ENCODE data around the gene PRDX2. TPM values are rescaled to one million over a fixed set of nuclear protein-coding genes. Genes with fewer than 3 reads are reported as not detected.

The PRDX2 gene
- total and polyA plus RNA-seq, 2 experiments from 2014 or later, result 346 to 465 TPM

- H3K4me3 ChIP-seq, result peak overlapping the region; percentile 83
- no peak for ATAC-seq
- H3K27ac Mint-ChIP-seq, result no peak overlapping the region; the same call in 1 of the 2 replicates
These were observed 22.8 kb downstream of the PRDX2 start for GRCh38 chr19:12778905-12779161.

More at GRCh38 chr19:12778905-12779161, 22.8 kb downstream of the PRDX2 start:
- H4K20me1 ChIP-seq (replicated peaks; ENCODE audit: insufficient read depth), result no peaks in the 10 kb centered on the region; the same call in 1 of the 2 replicates
- peaks cover 8% of the 10 kb centered on the region for H3K36me3 Mint-ChIP-seq (ENCODE audit: low read depth)
- peak overlapping the region; percentile 84 for H3K4me3 Mint-ChIP-seq
- H3K9me3 Mint-ChIP-seq, result no peaks in the 10 kb centered on the region; the same call in 2 of the 3 replicates
- peaks cover 28% of the 10 kb centered on the region for H3K4me1 Mint-ChIP-seq
- peak overlapping the region; percentile 98 for H3K4me2 ChIP-seq
- peaks cover 24% of the 10 kb centered on the region for H3K4me1 ChIP-seq (ENCODE audit: insufficient read depth)
- peaks cover 5% of the 10 kb centered on the region; the same call in 1 of the 2 replicates for H3K79me2 ChIP-seq (replicated peaks; ENCODE audit: insufficient read depth)
- no peaks in the 10 kb centered on the region for H3K27me3 ChIP-seq (ENCODE audit: insufficient read depth)
- TF ChIP-seq POLR2AphosphoS5 (IDR thresholded peaks at IDR 0.05; ENCODE audit: low read depth) (no peak), ZNF462 (CRISPR knock-in tag; IDR thresholded peaks at IDR 0.05) (no peak), CREB1 (CRISPR knock-in tag; IDR thresholded peaks at IDR 0.05; ENCODE audit: low read depth) (no peak), STAT1 (IDR thresholded peaks at IDR 0.05; ENCODE audit: unreplicated experiment) (no peak), JUNB (IDR thresholded peaks at IDR 0.05; ENCODE audit: unreplicated experiment) (no peak), ZNF114 (CRISPR knock-in tag; IDR thresholded peaks at IDR 0.05) (no peak), CTCF (conservative IDR thresholded peaks at IDR 0.05; ENCODE audit: low read depth in 2 of 2) (no peak), NANOG (IDR thresholded peaks at IDR 0.05; ENCODE audit: borderline replicate concordance) (no peak), REST (IDR thresholded peaks at IDR 0.05; ENCODE audit: unreplicated experiment) (no peak), ZNF331 (CRISPR knock-in tag; IDR thresholded peaks at IDR 0.05; ENCODE audit: low read depth) (no peak), EZH2 (IDR thresholded peaks at IDR 0.05; ENCODE audit: low read depth, unreplicated experiment) (no peak), EZH2phosphoT487 (IDR thresholded peaks at IDR 0.05; ENCODE audit: unreplicated experiment) (no peak), ETS1 (IDR thresholded peaks at IDR 0.05) (no peak)
- peaks cover 15% of the 10 kb centered on the region for H3K27me3 Mint-ChIP-seq (ENCODE audit: insufficient read depth, low read depth, poor library complexity)
- peak overlapping the region; percentile 79 for H3K27ac ChIP-seq (ENCODE audit: low read depth)
- peak; percentile 54 for DNase-seq (ENCODE audit: low spot score)
- no peaks in the 10 kb centered on the region for H3K9me2 ChIP-seq (ENCODE audit: insufficient read depth)
- H3F3A ChIP-seq (replicated peaks; ENCODE audit: low read depth), result peaks cover 39% of the 10 kb centered on the region
- peak overlapping the region; percentile 19; the same call in 1 of the 2 replicates for H2AFZ ChIP-seq
- 0 out of 2 replicates have a peak, but pooled peaks cover 7% of the 10 kb centered on the region for H3K36me3 ChIP-seq (ENCODE audit: insufficient read depth)
